GM06990 (cell line): Measurements from ENCODE around the gene FGF12.

Source experiments
- DNase-seq: peaks from one replicate; pipeline ENCODE4 v3.0.0-alpha.2; 2011; ENCODE audit not compliant: insufficient read length; ENCODE audit errors: extremely low read depth
- H3K27me3 ChIP-seq: replicated peaks from 2 replicates; pipeline ENCODE4 v1.6.0; 2011; ENCODE audit warnings: low read length; ENCODE audit not compliant: control insufficient read depth, insufficient read depth
- H3K36me3 ChIP-seq: 2 replicates; pipeline ENCODE4 v1.5.1; 2011; ENCODE audit warnings: low read length; ENCODE audit not compliant: control insufficient read depth, insufficient read depth
- H3K4me3 ChIP-seq: replicated peaks from 2 replicates; pipeline ENCODE4 v1.5.1; 2011; ENCODE audit warnings: low read depth, mild to moderate bottlenecking, control low read depth, low read length
- TF ChIP-seq, protein P1 (sequence below): IDR thresholded peaks from 2 replicates; pipeline ENCODE4 v1.5.1; 2011; ENCODE audit warnings: low read length, control low read depth, mild to moderate bottlenecking, inconsistent platforms; ENCODE audit not compliant: insufficient read depth, poor library complexity, severe bottlenecking

FGF12 gene

GRCh38 chr3:192409838-192410683, 317.3 kb downstream of the FGF12 start:
- DNase-seq, result no peak
- TF ChIP-seq, protein P1, sequence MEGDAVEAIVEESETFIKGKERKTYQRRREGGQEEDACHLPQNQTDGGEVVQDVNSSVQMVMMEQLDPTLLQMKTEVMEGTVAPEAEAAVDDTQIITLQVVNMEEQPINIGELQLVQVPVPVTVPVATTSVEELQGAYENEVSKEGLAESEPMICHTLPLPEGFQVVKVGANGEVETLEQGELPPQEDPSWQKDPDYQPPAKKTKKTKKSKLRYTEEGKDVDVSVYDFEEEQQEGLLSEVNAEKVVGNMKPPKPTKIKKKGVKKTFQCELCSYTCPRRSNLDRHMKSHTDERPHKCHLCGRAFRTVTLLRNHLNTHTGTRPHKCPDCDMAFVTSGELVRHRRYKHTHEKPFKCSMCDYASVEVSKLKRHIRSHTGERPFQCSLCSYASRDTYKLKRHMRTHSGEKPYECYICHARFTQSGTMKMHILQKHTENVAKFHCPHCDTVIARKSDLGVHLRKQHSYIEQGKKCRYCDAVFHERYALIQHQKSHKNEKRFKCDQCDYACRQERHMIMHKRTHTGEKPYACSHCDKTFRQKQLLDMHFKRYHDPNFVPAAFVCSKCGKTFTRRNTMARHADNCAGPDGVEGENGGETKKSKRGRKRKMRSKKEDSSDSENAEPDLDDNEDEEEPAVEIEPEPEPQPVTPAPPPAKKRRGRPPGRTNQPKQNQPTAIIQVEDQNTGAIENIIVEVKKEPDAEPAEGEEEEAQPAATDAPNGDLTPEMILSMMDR, result no peak
- H3K36me3 ChIP-seq, result no peaks in the 10 kb centered on the region
- H3K4me3 ChIP-seq, result no peak overlapping the region
- no peaks in the 10 kb centered on the region for H3K27me3 ChIP-seq

DNA sequence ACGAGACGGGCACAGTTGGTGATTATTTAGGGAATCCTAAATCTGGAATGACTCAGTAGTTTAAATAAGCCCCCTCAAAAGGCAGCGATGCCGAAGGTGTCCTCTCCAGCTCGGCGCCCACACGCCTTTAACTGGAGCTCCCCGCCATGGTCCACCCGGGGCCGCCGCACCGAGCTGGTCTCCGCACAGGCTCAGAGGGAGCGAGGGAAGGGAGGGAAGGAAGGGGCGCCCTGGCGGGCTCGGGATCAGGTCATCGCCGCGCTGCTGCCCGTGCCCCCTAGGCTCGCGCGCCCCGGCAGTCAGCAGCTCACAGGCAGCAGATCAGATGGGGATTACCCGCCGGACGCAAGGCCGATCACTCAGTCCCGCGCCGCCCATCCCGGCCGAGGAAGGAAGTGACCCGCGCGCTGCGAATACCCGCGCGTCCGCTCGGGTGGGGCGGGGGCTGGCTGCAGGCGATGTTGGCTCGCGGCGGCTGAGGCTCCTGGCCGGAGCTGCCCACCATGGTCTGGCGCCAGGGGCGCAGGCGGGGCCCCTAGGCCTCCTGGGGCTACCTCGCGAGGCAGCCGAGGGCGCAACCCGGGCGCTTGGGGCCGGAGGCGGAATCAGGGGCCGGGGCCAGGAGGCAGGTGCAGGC, 318.0 kb downstream of the FGF12 start:
- DNase-seq, result no peak
- TF ChIP-seq, protein P1, result no peak
- no peaks in the 10 kb centered on the region for H3K36me3 ChIP-seq
- H3K4me3 ChIP-seq, result peak overlapping the region; percentile 23
- no peaks in the 10 kb centered on the region for H3K27me3 ChIP-seq

DNA sequence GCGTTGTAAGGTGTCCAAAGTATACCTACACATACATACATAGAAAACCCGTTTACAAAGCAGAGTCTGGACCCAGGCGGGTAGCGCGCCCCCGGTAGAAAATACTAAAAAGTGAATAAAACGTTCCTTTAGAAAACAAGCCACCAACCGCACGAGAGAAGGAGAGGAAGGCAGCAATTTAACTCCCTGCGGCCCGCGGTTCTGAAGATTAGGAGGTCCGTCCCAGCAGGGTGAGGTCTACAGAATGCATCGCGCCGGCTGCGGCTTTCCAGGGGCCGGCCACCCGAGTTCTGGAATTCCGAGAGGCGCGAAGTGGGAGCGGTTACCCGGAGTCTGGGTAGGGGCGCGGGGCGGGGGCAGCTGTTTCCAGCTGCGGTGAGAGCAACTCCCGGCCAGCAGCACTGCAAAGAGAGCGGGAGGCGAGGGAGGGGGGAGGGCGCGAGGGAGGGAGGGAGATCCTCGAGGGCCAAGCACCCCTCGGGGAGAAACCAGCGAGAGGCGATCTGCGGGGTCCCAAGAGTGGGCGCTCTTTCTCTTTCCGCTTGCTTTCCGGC, 318.6 kb downstream of the FGF12 start:
- Histone ChIP-seq H3K27me3 (no peaks in the 10 kb centered on the region), H3K4me3 (no peak overlapping the region), H3K36me3 (no peaks in the 10 kb centered on the region)
- DNase-seq, result no peak
- TF ChIP-seq, protein P1, result no peak

GRCh38 chr3:192408007-192408646, 319.2 kb downstream of the FGF12 start:
- TF ChIP-seq, protein P1, result no peak
- no peak overlapping the region for H3K4me3 ChIP-seq
- H3K27me3 ChIP-seq, result no peaks in the 10 kb centered on the region
- no peak for DNase-seq
- H3K36me3 ChIP-seq, result no peaks in the 10 kb centered on the region

DNA sequence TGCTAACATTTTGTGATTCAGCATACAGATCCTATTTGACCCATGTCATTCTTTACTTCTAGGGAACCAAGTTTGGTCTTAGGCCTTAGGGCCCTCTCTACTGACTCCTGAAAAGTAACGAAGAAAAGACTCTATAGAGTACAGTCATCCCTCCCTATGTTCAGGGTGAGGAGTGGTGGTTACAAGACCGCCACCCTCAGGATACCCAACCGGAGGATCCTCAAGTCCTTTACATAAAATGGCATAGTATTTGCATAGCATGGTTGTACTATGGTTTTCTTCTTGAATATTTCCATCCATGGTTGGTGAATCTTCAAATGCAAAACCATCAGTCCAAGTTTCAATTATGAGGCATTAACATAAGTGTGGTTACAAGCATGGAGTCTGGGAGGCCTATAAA, 327.6 kb downstream of the FGF12 start:
- Histone ChIP-seq H3K4me3 (no peak overlapping the region), H3K36me3 (no peaks in the 10 kb centered on the region), H3K27me3 (no peaks in the 10 kb centered on the region)
- TF ChIP-seq, protein P1, result no peak
- DNase-seq, result no peak
